Activated CD4-positive, CD25-positive, alpha-beta regulatory T cell (primary cell): Measurements from ENCODE around the gene CNTN2.

Experiments
- DNase-seq, 4 experiments: peaks; one replicate each; lab custom pipeline; 2025; lab: John Stamatoyannopoulos, UW

Gene CNTN2

DNA sequence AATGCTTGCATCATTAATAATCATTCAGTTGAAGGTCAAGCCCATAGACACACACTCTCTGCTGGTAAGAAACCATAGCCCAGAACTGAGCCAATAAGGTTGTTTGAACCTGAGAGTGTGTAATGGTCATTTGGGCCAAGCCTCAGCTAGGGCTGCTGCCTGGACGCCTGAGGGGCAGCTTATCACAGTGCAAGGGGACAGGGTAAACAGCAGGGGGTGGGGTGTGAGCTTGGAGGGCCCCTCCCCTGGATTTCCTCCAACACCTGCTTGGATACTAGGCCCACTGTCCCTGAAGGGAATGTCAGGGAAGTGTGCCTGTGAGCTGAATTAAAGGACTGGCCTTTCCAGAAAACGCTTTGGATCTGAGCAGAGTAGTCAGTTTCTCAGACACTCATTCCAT is 24.6 kb upstream of the CNTN2 start:
- DNase-seq = no peak

DNA sequence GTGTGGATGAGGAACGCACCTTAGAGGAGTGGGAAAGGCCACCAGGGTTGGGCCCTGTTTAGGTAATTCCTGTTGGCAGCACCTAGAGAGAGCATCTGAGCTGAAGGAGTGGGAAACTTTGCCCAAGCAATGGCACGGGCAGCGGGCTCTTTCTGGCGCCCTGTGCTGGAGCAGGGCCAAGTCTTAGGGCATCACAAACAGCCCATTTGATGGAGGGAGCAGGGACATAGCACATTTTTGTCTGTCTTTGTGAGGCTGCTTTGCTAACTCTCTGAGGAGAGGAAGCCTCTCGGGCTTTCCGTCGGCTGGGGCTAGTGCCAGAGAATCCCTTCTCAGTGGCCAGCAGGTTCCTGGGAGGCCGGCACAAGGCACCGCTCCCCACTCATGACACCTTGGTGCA is 22.5 kb upstream of the CNTN2 start:
- DNase-seq = no peak

DNA sequence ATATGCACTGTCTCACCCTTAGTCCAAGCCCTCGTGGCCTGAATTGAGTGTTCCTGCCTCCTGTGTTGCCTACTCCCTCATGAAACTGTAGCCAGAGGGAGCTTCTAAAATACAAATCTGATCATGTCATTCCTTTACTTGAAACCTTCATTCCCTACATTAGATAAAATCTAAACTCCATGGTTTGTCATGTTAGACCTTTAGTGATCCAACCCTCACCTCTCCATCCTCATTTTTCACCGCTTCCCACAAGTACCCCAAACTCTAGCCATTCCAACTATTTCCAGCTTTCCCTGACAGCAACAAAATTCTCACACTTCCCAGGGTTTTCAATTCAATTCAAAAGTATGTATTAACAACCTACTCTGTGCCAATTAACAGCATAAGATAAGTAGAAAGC is 18.3 kb upstream of the CNTN2 start:
- DNase-seq = no peak

DNA sequence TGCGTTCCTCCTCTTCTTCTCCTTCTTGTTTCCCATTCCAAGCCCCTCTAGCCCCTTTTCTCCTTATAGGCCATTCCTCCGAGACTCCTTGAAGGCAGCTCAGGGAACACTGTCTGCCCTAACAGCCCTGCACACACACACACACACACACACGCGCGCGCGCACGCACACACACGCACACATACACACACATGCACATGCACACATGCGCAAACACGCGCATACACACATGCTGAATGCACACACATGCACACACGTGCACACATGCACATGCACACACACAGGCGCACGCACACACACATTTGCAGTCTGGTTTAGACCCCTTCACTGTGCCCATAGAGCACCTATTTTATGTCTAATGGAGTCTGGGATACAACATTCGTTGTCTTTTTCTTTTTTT is 17.8 kb upstream of the CNTN2 start:
- DNase-seq = no peak

DNA sequence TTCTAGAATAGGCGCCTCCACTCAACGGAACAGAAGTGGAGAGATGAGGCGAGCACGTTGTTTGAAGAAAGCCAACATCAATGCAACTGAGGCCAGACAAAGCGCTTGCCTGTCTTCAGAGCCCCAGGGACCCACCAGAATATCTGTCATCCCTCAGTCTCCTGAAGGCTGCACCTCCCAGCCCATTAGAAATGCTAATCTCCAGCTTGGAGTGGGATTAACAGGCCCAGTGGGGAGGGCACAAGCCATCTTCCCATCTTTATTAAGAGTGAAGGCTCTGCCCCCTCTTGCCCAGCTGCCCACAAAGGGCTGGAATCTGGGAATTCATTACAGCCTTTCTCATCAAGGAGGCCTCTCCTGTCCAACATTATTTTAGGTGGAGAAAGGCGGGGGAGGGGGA is 16.8 kb upstream of the CNTN2 start:
- no peak for DNase-seq

DNA sequence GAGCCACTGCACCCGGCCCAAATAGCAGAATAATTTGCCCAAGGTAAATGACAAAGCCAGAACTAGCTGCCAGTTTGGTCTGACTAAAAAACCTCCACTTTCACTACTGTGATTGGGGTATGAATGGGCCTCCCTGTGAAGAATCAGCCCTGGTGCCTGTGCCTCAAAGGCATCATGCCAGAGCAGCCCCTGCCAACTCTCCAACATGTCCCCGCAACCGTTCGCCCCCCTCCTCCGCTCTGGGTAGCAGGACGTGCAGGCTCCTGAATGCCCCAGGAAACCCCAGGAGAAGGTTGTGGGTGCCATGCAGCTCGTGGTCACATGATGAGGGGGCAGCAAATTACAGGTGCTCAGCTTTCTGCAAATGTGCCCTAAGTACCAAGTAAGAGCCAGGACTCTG is 14.6 kb upstream of the CNTN2 start:
- DNase-seq = no peak

DNA sequence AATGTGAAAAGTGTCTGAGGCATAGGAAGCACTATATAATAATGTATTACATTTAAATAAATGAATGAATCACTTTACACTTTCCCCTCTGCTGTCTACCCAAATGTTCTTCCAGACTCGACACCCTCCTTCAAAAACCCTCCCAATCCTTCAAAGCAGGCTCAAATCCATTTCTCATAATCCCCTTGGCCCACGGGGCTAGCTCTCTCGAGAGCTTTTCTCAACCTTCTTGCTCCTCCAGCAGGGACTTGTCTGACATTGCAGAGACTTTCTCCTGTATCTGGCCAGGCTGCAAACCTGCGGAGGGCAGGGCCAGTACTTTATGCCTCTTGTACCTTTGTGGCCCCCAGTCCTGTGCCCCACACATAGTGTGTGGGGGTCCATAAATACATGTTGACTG is 14.1 kb upstream of the CNTN2 start:
- no peak for DNase-seq

DNA sequence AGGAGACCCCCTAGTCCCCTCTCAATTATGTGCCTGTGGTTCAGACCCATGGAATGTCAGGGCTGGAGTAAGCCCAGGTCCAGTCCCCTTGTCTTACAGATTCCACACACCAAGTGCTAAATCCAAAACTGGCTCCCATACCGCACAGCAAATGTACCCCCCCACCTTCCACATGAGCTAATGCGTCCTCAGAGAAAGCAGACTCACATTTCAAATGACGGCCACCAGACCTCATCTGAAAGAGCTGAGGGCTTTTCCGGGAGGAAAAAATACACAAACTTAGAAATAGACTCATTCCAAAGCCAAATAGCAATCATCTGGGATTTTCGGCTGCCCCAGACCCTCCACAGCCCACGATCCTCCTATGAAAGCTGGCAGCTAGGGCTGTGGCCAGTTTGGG is 12.8 kb upstream of the CNTN2 start:
- no peak for DNase-seq

DNA sequence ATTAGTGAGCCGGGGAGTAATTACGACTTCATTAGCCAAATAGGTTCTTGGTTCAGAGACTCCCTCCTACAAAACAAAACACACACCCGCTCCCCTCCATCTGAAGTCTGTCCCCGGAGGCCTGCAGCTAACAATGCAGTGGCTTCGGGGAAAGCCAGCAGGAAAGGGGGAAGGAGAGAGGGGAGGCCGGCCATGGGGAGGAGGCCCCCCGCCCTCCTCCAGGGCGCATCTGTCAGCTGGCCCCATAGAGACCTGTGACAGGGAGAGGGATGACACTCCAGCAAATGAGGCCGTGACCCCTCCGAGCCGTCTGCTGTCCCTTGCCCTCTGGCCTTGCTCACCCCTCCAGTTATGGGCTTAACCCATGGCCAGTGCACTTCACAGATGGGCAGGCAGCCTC is 12.1 kb upstream of the CNTN2 start:
- DNase-seq = no peak

DNA sequence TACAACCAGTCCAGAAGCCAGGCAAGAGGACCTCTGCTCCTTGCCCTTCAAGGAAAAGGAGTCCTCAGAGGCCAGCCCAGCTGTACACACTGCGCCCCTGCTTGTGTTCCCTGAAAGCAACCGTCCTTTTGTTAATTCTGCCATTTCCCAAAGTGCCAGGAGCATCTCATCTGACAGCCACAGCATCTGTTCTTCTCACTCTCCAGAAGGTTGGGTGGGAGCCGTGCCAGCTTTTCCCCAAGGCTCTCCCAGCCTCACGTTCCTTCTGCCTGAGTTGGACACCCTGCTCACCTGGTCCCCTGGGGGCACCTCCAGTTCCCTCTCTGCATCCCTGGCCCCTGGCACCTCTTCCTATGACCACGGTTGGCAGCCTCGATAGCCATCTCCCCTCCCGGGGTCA is 10.5 kb upstream of the CNTN2 start:
- DNase-seq = no peak

DNA sequence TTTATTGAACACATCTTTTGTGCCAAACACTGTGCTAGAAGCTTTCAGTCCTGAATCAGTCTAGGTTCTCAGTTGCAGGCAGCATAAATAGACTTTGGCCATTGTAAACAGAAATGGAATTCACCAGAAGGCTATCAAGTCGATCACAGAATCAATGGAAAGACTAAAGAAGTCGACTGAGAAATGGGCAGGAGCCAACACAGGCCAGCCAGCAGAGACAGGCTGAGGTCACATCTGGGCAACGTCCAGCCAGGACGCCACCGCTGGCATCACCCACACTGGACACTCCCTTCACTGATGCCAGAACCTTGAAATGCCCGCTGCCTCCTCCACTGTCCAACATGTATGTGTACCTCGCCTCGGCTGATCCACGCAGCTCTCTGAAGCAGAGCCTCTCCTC is 5.5 kb upstream of the CNTN2 start:
- no peak for DNase-seq

DNA sequence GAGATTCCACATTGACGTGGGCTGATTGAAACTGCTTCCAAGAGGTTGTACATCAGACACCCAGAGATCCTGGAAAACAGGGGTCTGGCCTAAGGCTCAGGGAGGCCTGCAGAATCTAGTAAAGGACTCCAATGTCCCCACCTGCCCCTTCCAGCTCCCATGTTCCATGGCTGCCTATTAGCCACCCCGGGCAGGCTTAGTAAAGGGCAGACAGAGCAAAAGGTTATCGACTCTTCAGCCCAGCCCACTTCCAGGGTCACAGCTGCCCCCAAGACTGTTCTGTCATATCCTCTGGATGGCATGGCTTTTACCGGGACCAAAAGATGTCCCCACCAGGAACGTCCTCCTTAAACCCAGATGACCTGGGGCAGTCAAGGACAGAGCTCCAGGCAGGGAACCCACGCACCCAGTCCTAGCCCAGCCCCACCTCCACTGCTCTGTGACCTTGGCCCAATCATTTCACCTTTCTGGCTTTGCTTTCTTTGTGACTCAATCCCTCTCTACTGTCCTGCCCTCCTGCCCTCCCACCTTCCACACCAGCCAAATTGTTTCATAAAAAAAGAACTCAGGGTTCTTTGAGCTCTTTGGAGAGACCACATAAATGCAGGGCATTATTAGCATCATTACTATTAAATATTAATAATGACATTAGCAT is 4.8 kb upstream of the CNTN2 start:
- DNase-seq = no peak

DNA sequence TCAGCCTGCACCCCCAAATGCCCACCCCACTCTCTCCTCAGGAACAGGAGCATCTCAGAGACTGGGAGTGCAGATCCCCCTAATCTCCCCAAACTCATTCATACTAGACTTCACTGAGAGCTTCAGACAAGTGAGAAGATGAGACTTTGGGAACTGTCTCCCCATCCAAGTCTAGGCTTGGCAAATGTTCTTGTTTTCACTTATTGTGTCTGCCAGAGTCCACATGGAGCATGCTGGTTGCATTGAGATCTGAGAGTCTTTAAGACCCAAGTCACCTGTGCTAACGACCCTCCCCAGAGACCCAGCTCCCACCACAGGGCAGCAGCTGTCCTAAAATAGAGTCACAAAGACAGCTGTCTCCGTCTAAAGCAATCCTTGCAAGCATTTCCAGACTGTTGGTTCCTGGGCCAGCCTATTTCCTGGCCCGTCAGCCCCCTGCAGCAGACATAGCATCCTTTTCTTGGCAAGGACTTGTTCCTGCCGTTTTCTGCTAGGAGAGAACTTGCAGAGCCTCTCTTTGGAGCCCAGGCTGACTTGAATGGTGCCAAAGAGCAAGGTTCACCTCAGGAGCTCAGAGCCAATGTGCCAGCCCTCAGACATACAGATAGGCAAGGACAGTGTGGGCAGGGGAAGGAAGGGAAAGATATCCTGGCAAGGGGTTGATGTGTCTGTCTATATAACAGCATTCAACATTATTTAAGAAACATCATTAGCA is 1.9 kb upstream of the CNTN2 start:
- DNase-seq = no peak

DNA sequence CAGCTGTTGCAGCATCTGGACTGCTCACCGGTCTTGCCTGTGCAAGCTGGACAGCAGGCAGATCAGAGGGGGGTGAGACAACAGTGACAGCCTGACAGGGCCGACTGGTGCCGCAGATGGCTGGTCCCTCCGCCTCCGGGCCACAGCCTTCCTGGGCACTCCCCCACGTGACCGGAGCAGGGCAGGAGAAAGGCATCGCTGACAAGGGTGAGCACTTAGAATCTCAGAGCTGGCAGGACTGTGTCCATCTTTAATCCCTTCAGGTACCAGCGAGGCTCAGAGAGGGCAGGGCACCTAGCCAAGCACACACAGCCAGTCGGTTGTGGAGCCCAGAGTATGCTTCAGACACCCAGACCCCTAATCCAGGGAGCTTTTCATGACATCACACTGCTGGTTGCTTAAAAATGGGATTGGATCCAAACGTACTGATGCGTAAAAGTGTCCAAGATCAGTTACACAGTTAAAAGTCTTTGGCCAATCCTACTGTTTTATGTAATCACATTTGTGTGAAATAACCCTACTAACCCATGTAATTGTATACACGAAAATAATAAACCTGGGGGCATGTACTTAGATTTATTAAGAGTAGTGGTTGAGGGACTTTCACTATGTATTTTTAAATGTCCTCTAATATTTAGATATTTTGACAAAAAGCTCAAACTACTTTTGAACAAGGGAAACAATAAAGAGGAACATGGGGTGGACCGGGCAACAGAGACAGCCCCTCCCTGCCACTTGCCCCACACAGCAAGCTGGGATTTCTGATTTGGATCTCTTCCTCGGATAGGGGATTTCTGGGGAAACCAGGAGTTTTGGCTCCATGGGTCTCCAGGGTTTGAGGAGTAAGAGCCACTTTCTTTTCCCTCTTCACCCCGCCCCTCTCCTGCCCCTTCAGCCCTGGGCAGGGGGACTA is 758 bp upstream of the CNTN2 start:
- no peak for DNase-seq

DNA sequence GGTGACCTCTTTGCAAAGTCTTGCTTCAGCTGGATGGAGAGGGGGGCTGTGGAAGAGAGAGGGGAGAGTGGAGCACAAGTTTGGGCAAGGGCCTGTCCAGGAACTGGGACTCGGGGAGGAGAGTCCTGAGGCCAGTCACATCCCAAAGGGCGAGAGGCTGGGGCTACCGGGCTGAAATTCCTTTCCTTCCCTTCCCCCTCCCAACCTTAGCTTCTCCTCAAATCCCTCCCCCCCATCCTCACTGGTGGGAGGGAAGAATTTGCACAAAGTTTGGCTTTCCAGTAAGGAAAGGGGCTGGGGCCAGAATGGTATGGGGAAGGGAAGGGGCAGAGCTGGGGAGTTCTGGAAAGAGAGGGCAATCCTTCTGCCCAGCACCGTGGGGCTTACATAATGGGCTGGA is 854 bp downstream of the CNTN2 start:
- DNase-seq = no peak

DNA sequence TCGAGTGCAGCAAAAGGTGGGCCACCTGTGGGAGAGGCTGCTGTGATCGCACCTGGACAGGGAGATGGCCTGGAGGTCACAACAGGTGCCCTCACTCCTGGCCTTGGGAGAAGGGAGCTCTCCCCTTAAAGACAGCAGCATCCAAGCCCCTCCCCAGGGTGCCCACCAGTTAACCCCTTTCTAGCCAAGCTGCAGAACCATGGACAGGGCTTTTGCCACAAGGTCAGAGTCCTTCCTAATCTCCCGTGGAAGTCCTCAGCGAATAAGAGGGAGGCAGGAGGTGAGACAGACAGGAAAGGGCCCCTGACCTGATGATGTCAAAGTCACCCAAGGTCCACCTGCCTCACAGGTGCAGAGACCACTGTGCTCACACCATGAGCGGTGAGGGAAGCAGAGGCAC is 1.7 kb downstream of the CNTN2 start:
- DNase-seq = no peak

DNA sequence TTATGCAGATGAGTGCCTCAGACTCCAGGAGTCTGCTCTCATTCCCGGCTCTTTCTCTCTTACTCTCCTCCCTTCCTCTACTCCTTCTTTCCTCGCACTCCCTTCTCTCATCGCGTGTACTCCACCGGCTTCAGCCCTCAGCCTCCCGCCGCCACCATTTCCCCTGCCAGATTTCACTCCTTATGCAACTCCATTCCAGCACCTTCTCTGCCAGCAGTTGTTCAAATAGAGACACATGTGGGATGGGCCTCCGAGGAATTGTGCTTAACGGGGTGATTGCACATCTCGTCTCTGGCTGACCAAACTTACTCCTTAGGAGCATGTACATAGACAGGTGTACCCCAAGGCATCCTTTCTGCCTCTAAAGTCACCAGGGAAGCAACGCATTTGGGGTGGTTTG is 2.1 kb downstream of the CNTN2 start:
- no peak for DNase-seq

DNA sequence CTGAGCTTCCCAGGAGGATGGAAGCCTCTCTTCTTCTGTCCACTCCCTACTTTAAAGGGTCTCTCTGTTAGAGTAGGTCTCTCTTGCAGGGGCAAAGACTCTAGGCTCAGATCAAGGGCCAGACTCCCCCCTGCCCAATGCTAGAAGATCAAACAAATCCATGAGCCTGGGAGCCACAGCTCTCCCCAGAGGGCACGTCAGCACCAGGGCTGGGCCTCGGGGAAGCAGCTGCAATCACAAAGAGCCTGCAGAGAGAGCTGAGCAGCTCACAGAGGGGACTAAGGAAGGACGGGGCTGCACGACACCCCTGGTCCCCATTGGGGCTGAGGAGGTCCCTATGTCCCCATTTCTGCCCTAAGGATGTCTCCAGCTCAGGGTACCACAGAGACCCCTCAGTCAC is 3.9 kb downstream of the CNTN2 start:
- DNase-seq = no peak

DNA sequence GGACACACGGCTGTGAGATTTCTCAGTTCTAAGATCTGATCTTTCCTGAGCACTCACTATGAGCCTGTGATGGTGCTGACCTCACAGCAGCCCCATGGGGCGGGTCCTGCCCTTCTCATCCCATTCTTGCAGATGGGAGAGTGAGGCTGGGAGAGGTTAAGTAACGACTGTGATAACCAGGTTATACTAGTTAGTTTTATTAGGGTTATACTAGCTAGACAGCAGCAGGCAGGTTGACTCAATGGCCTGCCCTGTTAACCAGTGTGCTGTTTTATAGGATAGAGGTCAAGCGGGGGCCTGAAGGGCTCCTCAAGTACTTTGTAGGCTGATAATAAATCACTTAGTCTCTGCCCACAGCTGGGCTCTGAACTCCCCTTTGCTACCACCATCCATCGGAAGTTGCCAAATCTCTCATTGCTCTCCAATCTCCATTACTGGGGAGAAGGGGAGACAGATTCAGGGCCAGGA is 4.8 kb downstream of the CNTN2 start:
- no peak for DNase-seq

DNA sequence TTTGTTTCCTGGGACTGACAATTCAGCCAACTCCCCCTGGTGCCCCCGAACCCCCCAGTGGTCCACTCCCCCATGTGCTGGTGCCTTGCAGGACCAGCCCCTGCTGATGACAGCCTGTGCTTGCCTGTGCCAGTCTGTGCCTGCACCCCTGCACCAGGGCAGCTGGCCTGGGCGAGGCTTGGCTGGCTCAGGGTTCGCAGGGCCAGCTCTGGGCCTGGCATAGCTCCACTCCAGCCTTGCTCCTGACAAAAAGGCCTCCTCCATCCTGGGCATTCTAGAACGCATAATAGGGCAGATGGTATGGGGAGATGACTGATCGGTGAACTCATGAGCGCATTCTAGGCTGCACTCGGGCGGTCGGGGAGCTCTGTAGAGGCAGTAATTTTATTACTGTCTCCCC is 5.4 kb downstream of the CNTN2 start:
- DNase-seq = no peak

DNA sequence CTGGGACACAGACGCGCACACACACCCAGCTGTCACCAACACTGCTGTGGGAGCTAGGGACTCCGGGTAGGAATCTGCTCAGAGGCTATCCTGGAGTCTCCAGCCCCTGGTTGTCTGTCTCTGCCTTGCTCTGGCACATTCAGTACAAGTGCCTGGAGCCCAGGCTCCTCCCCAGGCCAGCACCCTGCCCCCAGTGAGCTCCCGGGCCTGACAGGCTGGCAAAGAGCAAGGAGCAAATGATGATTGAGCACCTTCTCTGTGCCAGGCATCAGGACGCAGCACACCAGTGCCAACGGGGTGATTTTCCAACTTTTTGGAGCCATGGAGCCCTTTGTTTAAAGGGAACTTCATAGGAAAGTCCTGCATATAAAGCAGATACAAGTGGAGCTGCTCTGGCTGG is 6.5 kb downstream of the CNTN2 start:
- no peak for DNase-seq

DNA sequence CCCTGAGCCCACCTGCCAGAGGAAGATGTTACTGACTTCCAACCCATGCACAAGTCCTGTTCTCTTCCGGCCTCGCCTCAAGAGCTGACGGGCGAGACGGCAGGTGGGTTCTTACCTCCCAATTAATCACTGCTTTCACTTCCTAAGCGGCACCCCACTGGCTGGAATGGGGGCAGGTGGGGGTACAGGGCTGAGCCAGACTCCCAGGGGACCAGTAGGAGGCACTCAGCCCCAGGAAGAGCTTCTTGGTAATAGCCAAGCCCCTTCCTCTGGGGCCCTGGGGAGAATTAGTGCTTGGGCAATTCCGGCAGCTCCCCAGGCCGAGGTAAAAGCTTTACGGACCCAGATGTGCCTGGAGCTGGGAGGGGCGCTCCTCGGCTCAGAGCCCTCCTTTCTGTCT is 9.7 kb downstream of the CNTN2 start:
- DNase-seq = no peak

DNA sequence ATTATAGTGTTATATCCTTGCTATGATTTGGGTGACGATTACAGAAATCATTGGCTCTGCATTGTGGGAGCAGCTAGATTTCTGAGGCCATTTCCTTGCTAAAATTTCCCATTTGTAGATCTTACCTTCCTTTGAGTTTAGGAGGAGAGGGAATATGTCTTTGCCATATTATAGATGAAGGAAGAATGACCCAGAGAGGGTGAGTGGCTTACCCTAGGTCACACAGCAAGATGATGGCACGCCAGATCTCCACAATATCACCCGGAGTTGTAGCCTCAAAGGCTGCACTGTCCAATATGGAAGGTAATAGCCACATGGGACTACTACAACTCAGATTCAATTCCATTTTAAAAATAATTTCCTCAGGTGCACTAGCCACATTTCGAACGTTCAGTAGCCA is 10.3 kb downstream of the CNTN2 start:
- DNase-seq = no peak
